HepG2 (cell line): ENCODE data around the gene DOLK. TPM values are rescaled to one million over a fixed set of nuclear protein-coding genes. Genes with fewer than 3 reads are reported as not detected.

Experiments used
- ARID3A ChIP-seq: IDR thresholded peaks from 2 replicates; pipeline ENCODE4 v1.6.1; 2012; ENCODE audit warnings: low read depth, low read length, improper control_type of control experiment
- CBX2 ChIP-seq, 2 experiments: fragments of 200-600 bp in 1 of 2; sonication (generic); formaldehyde crosslinking in 1 of 2; IDR thresholded peaks; 2 replicates each; pipeline versions ENCODE4 v1.7.0 to v1.8.1; 2018 to 2022; ENCODE audit warnings: low read depth in 2 of 2, low read length in 1 of 2, mild to moderate bottlenecking in 1 of 2, missing genetic modification reagents in 1 of 2
- FUBP1 ChIP-seq: sonication (generic); formaldehyde crosslinking; IDR thresholded peaks from 2 replicates; pipeline ENCODE4 v1.5.1; 2020; ENCODE audit warnings: missing genetic modification reagents, mild to moderate bottlenecking, borderline replicate concordance
- HNRNPUL1 ChIP-seq: fragments of 200-400 bp; formaldehyde crosslinking; IDR thresholded peaks from 2 replicates; pipeline ENCODE4 v1.6.1; 2017; ENCODE audit warnings: low read depth, mild to moderate bottlenecking, low read length, moderate library complexity
- IRX3 ChIP-seq: sonication (generic); formaldehyde crosslinking; IDR thresholded peaks from 2 replicates; pipeline ENCODE4 v1.8.1; 2023; ENCODE audit warnings: mild to moderate bottlenecking, low read depth, missing genetic modification reagents, borderline replicate concordance
- JUND ChIP-seq: sonication (generic); formaldehyde crosslinking; IDR thresholded peaks from 2 replicates; pipeline ENCODE4 v1.8.0; 2022; ENCODE audit warnings: mild to moderate bottlenecking, missing genetic modification reagents
- KAT7 ChIP-seq: IDR thresholded peaks from 2 replicates; pipeline ENCODE4 v1.6.1; 2018; ENCODE audit warnings: borderline replicate concordance, missing compliant biosample characterization
- PHF20 ChIP-seq: sonication (generic); formaldehyde crosslinking; IDR thresholded peaks from 2 replicates; pipeline ENCODE4 v1.5.0; 2020; ENCODE audit warnings: mild to moderate bottlenecking, missing genetic modification reagents
- PPARG ChIP-seq: conservative IDR thresholded peaks from 2 replicates; pipeline ENCODE4 v1.6.1; 2016; ENCODE audit warnings: missing biosample characterization, missing genetic modification reagents
- RFX3 ChIP-seq: IDR thresholded peaks from 2 replicates; pipeline ENCODE4 v1.6.1; 2016; ENCODE audit warnings: missing biosample characterization, missing genetic modification reagents
- SP4 ChIP-seq: sonication (generic); formaldehyde crosslinking; IDR thresholded peaks from 2 replicates; pipeline ENCODE4 v1.8.1; 2023; ENCODE audit warnings: mild to moderate bottlenecking, missing genetic modification reagents
- ZBTB20 ChIP-seq: sonication (generic); formaldehyde crosslinking; IDR thresholded peaks from 2 replicates; pipeline ENCODE4 v1.8.1; 2023; ENCODE audit warnings: missing genetic modification reagents, low read depth, mild to moderate bottlenecking, borderline replicate concordance
- ZFP41 ChIP-seq: sonication (generic); formaldehyde crosslinking; IDR thresholded peaks from 2 replicates; pipeline ENCODE4 v1.4.0; 2020; ENCODE audit warnings: mild to moderate bottlenecking, missing genetic modification reagents, borderline replicate concordance
- ZMYM3 ChIP-seq: sonication (generic); formaldehyde crosslinking; IDR thresholded peaks from 2 replicates; pipeline ENCODE4 v1.5.1; 2020; ENCODE audit warnings: mild to moderate bottlenecking, missing genetic modification reagents
- ZNF350 ChIP-seq: sonication (generic); formaldehyde crosslinking; IDR thresholded peaks from 2 replicates; pipeline ENCODE4 v1.4.0; 2020; ENCODE audit warnings: mild to moderate bottlenecking, low read depth, missing genetic modification reagents, borderline replicate concordance
- ZNF460 ChIP-seq: sonication (generic); formaldehyde crosslinking; IDR thresholded peaks from 2 replicates; pipeline ENCODE4 v1.5.1; 2020; ENCODE audit warnings: missing genetic modification reagents, mild to moderate bottlenecking, borderline replicate concordance
- ZNF678 ChIP-seq: sonication (generic); formaldehyde crosslinking; IDR thresholded peaks from 2 replicates; pipeline ENCODE4 v1.4.0; 2020; ENCODE audit warnings: mild to moderate bottlenecking, missing genetic modification reagents
- ZSCAN25 ChIP-seq: sonication (generic); formaldehyde crosslinking; IDR thresholded peaks from 2 replicates; pipeline ENCODE4 v1.8.0; 2022; ENCODE audit warnings: mild to moderate bottlenecking, missing genetic modification reagents
- polyA plus RNA-seq, 8 experiments: library from polyadenylated mRNA; depleted of rRNA in 3 of 8; stranded (reverse) in 7 of 8; unstranded in 1 of 8; fragments of >200 nt; fragmentation: Illumina TruSeq in 4 of 8; extraction: Trizol in 4 of 8; gene quantifications; 2 replicates each; pipeline versions ENCODE4 v1.2.1 to v1.2.3, GENCODE V29; 2011 to 2016; ENCODE audit warnings: low read depth in 4 of 8, missing spikeins in 1 of 8, mixed read lengths in 1 of 8; ENCODE audit not compliant: insufficient read depth in 1 of 8
- total RNA-seq, 5 experiments: library from RNA; depleted of rRNA; stranded (reverse); fragments of >200 nt; fragmentation: Illumina TruSeq; extraction: Trizol; gene quantifications; 2 replicates each; pipeline ENCODE4 v1.2.3, GENCODE V29; 2016; ENCODE audit warnings: low read depth in 1 of 5
- TF ChIP-seq, protein P1 (sequence below): sonication (generic); formaldehyde crosslinking; IDR thresholded peaks from 2 replicates; pipeline ENCODE4 v1.5.1; 2020; ENCODE audit warnings: mild to moderate bottlenecking, missing genetic modification reagents, borderline replicate concordance
- TF ChIP-seq, protein P2 (sequence below): fragments of 450-650 bp; IDR thresholded peaks from 2 replicates; pipeline ENCODE4 v1.6.1; 2017
- TF ChIP-seq, protein P3 (sequence below): sonication (generic); formaldehyde crosslinking; IDR thresholded peaks from 2 replicates; pipeline ENCODE4 v1.8.0; 2022; ENCODE audit warnings: missing genetic modification reagents, low read depth, mild to moderate bottlenecking, borderline replicate concordance

The DOLK gene
- total and polyA plus RNA-seq, 2 of the 13 experiments (the other 11 are each of a cell fraction or from before 2014, with no cell fraction given): 15.4 to 18.7 TPM

DNA sequence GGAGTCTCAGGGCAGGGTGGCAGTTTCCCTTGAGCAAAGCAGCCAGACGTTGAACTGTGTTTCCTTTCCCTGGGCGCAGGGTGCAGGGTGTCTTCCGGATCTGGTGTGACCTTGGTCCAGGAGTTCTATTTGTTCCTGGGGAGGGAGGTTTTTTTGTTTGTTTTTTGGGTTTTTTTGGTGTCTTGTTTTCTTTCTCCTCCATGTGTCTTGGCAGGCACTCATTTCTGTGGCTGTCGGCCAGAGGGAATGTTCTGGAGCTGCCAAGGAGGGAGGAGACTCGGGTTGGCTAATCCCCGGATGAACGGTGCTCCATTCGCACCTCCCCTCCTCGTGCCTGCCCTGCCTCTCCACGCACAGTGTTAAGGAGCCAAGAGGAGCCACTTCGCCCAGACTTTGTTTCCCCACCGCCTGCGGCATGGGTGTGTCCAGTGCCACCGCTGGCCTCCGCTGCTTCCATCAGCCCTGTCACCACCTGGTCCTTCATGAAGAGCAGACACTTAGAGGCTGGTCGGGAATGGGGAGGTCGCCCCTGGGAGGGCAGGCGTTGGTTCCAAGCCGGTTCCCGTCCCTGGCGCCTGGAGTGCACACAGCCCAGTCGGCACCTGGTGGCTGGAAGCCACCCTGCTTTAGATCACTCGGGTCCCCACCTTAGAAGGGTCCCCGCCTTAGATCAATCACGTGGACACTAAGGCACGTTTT, 30.1 kb downstream of the DOLK start (continued):
- TF ChIP-seq HNRNPUL1 (no peak), JUND (CRISPR knock-in tag) (no peak), RFX3 (CRISPR knock-in tag) (0 out of 2 replicates have a peak, but pooled peaks have one; percentile 15), FUBP1 (CRISPR knock-in tag) (no peak), SP4 (no peak), ZFP41 (CRISPR knock-in tag) (no peak), IRX3 (CRISPR knock-in tag) (no peak), KAT7 (CRISPR knock-in tag) (peak; percentile 44; the same call in 1 of the 2 replicates), ZNF678 (CRISPR knock-in tag) (no peak), ZNF350 (peak; percentile 71), ZBTB20 (CRISPR knock-in tag) (peak; percentile 36; the same call in 1 of the 2 replicates), PHF20 (CRISPR knock-in tag) (no peak), ARID3A (no peak), ZMYM3 (CRISPR knock-in tag) (peak; percentile 31; the same call in 1 of the 2 replicates), PPARG (CRISPR knock-in tag) (peak; percentile 61; the same call in 1 of the 2 replicates), ZSCAN25 (CRISPR knock-in tag) (0 out of 2 replicates have a peak, but pooled peaks have one; percentile 66), CBX2 (IDR thresholded peaks at IDR 0.05; ENCODE audit: low read depth, low read length) (no peak), CBX2 (CRISPR knock-in tag; IDR thresholded peaks at IDR 0.05; ENCODE audit: low read depth) (no peak), ZNF460 (CRISPR knock-in tag) (no peak)
- TF ChIP-seq, protein P1, sequence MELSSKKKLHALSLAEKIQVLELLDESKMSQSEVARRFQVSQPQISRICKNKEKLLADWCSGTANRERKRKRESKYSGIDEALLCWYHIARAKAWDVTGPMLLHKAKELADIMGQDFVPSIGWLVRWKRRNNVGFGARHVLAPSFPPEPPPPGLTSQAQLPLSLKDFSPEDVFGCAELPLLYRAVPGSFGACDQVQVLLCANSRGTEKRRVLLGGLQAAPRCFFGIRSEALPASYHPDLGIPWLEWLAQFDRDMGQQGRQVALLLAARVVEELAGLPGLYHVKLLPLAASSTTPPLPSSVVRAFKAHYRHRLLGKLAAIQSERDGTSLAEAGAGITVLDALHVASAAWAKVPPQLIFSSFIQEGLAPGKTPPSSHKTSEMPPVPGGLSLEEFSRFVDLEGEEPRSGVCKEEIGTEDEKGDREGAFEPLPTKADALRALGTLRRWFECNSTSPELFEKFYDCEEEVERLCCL (CRISPR knock-in tag): peak; percentile 60; the same call in 1 of the 2 replicates
- TF ChIP-seq, protein P2, sequence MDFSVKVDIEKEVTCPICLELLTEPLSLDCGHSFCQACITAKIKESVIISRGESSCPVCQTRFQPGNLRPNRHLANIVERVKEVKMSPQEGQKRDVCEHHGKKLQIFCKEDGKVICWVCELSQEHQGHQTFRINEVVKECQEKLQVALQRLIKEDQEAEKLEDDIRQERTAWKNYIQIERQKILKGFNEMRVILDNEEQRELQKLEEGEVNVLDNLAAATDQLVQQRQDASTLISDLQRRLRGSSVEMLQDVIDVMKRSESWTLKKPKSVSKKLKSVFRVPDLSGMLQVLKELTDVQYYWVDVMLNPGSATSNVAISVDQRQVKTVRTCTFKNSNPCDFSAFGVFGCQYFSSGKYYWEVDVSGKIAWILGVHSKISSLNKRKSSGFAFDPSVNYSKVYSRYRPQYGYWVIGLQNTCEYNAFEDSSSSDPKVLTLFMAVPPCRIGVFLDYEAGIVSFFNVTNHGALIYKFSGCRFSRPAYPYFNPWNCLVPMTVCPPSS: no peak
- TF ChIP-seq, protein P3, sequence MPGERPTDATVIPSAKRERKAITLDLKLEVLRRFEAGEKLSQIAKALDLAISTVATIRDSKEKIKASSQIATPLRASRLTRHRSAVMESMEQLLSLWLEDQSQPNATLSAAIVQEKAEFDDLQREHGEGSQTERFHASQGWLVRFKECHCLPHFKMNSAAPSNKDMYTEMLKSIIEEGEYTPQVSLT (CRISPR knock-in tag): no peak
